HEK293 (cell line): Measurements from ENCODE around the gene LCAT.

Source experiments
- SCRT2 ChIP-seq: fragments of 450-650 bp; formaldehyde crosslinking; IDR thresholded peaks from 2 replicates; pipeline ENCODE4 v1.5.1; 2016; ENCODE audit warnings: missing biosample characterization, missing genetic modification characterization
- ZNF174 ChIP-seq: fragments of 450-650 bp; formaldehyde crosslinking; IDR thresholded peaks from 2 replicates; pipeline ENCODE4 v1.5.0; 2017; ENCODE audit warnings: missing biosample characterization, mild to moderate bottlenecking, missing genetic modification characterization
- ZNF335 ChIP-seq: fragments of 450-650 bp; formaldehyde crosslinking; conservative IDR thresholded peaks from 2 replicates; pipeline ENCODE4 v1.5.1; 2016; ENCODE audit warnings: missing biosample characterization, missing genetic modification characterization
- ZNF561 ChIP-seq: fragments of 450-650 bp; IDR thresholded peaks from 2 replicates; pipeline ENCODE4 v1.5.1; 2018; ENCODE audit warnings: missing biosample characterization, missing genetic modification characterization, borderline replicate concordance
- ZNF610 ChIP-seq: fragments of 450-650 bp; formaldehyde crosslinking; IDR thresholded peaks from 2 replicates; pipeline ENCODE4 v1.5.1; 2016; ENCODE audit warnings: missing biosample characterization, missing genetic modification characterization, borderline replicate concordance
- ZNF624 ChIP-seq: fragments of 450-650 bp; formaldehyde crosslinking; IDR thresholded peaks from 2 replicates; pipeline ENCODE4 v1.5.1; 2017; ENCODE audit warnings: missing biosample characterization, missing genetic modification characterization
- ZNF658 ChIP-seq: fragments of 450-650 bp; formaldehyde crosslinking; IDR thresholded peaks from 2 replicates; pipeline ENCODE4; 2016; ENCODE audit warnings: missing biosample characterization, missing genetic modification characterization
- ZNF768 ChIP-seq: fragments of 450-650 bp; formaldehyde crosslinking; IDR thresholded peaks from 2 replicates; pipeline ENCODE4 v1.5.1; 2018; ENCODE audit warnings: missing biosample characterization, mild to moderate bottlenecking, missing genetic modification characterization
- ZNF837 ChIP-seq: fragments of 450-650 bp; formaldehyde crosslinking; IDR thresholded peaks from 2 replicates; pipeline ENCODE4 v1.5.1; 2016; ENCODE audit warnings: missing biosample characterization, missing genetic modification characterization
- TF ChIP-seq, protein P1 (sequence below): fragments of 450-650 bp; formaldehyde crosslinking; IDR thresholded peaks from 2 replicates; pipeline ENCODE4 v1.5.1; 2016; ENCODE audit warnings: missing biosample characterization, missing genetic modification characterization
- TF ChIP-seq, protein P2 (sequence below): fragments of 450-650 bp; formaldehyde crosslinking; IDR thresholded peaks from 2 replicates; pipeline ENCODE4 v1.5.1; 2016; ENCODE audit warnings: missing biosample characterization, missing genetic modification characterization

DNA sequence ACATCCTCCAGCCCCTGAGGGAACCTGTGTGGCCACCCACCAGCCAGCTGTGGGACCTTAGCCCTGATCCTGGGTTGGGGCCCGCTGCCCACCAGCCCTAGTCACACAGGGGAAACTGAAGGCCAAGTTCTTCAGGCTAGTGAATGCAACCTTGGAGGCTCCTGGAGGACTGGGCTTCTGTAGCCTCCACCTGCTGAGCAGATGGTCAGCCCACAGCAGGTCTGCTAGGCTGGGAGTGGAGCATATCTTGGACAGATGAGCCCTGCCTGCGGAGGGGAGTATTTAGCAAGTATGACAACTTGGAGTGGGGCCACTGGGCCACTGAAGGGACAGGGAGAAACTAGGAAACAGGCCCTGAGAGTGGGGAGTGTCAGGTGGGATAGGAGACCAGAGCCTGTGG lies 32.3 kb upstream of the LCAT start:
- TF ChIP-seq, protein P1, sequence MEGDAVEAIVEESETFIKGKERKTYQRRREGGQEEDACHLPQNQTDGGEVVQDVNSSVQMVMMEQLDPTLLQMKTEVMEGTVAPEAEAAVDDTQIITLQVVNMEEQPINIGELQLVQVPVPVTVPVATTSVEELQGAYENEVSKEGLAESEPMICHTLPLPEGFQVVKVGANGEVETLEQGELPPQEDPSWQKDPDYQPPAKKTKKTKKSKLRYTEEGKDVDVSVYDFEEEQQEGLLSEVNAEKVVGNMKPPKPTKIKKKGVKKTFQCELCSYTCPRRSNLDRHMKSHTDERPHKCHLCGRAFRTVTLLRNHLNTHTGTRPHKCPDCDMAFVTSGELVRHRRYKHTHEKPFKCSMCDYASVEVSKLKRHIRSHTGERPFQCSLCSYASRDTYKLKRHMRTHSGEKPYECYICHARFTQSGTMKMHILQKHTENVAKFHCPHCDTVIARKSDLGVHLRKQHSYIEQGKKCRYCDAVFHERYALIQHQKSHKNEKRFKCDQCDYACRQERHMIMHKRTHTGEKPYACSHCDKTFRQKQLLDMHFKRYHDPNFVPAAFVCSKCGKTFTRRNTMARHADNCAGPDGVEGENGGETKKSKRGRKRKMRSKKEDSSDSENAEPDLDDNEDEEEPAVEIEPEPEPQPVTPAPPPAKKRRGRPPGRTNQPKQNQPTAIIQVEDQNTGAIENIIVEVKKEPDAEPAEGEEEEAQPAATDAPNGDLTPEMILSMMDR (tag by site-specific recombination) = no peak
- TF ChIP-seq, protein P2, sequence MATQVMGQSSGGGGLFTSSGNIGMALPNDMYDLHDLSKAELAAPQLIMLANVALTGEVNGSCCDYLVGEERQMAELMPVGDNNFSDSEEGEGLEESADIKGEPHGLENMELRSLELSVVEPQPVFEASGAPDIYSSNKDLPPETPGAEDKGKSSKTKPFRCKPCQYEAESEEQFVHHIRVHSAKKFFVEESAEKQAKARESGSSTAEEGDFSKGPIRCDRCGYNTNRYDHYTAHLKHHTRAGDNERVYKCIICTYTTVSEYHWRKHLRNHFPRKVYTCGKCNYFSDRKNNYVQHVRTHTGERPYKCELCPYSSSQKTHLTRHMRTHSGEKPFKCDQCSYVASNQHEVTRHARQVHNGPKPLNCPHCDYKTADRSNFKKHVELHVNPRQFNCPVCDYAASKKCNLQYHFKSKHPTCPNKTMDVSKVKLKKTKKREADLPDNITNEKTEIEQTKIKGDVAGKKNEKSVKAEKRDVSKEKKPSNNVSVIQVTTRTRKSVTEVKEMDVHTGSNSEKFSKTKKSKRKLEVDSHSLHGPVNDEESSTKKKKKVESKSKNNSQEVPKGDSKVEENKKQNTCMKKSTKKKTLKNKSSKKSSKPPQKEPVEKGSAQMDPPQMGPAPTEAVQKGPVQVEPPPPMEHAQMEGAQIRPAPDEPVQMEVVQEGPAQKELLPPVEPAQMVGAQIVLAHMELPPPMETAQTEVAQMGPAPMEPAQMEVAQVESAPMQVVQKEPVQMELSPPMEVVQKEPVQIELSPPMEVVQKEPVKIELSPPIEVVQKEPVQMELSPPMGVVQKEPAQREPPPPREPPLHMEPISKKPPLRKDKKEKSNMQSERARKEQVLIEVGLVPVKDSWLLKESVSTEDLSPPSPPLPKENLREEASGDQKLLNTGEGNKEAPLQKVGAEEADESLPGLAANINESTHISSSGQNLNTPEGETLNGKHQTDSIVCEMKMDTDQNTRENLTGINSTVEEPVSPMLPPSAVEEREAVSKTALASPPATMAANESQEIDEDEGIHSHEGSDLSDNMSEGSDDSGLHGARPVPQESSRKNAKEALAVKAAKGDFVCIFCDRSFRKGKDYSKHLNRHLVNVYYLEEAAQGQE (tag by site-specific recombination) = no peak
- TF ChIP-seq ZNF335 (tag by site-specific recombination) (no peak), SCRT2 (tag by site-specific recombination) (no peak), ZNF768 (tag by site-specific recombination) (no peak), ZNF174 (no peak), ZNF624 (tag by site-specific recombination) (no peak), ZNF561 (no peak), ZNF610 (tag by site-specific recombination) (no peak), ZNF658 (tag by site-specific recombination) (no peak), ZNF837 (no peak)
